ENCODE results near the gene NEK1.

DNA sequence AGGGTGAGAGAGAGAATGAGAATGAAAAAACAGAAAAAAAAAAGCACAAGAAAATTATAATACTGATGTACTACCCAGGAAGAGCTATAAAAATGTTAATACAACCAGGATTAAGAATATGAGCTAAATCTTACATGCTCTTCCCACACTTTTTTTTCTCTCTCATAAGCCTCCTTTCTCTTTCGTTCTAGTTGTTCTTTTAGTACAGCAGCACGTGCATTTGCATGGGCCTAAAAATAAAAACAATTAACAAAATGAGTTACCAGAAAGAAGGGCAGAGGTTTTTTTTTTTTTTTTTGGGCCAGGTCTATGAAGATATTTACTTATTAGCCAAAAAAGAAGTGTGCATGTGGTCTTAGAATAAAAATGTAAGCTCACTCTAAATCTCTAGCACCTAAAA, 105.5 kb downstream of the NEK1 start:
- TF ChIP-seq, protein P1, sequence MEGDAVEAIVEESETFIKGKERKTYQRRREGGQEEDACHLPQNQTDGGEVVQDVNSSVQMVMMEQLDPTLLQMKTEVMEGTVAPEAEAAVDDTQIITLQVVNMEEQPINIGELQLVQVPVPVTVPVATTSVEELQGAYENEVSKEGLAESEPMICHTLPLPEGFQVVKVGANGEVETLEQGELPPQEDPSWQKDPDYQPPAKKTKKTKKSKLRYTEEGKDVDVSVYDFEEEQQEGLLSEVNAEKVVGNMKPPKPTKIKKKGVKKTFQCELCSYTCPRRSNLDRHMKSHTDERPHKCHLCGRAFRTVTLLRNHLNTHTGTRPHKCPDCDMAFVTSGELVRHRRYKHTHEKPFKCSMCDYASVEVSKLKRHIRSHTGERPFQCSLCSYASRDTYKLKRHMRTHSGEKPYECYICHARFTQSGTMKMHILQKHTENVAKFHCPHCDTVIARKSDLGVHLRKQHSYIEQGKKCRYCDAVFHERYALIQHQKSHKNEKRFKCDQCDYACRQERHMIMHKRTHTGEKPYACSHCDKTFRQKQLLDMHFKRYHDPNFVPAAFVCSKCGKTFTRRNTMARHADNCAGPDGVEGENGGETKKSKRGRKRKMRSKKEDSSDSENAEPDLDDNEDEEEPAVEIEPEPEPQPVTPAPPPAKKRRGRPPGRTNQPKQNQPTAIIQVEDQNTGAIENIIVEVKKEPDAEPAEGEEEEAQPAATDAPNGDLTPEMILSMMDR (IDR thresholded peaks at IDR 0.05; ENCODE audit: insufficient read depth, low read length, poor library complexity, severe bottlenecking) = no peak
- no peak for TF ChIP-seq EZH2phosphoT487 (conservative IDR thresholded peaks at IDR 0.05; ENCODE audit: low read length)
